NB4 (cell line): ENCODE measurements around the gene WTAP.
"Not testable (repeated sequence)": the region's sequence is repeated elsewhere in the genome, so short reads cannot be mapped to it uniquely, and the experiment has no call there.

Source experiments
- CTCF ChIP-seq: IDR thresholded peaks from one replicate; pipeline ENCODE4 v1.5.1; 2012; ENCODE audit warnings: low read depth, low read length
- MAX ChIP-seq: IDR thresholded peaks from 2 replicates; pipeline ENCODE4 v1.6.1; 2011; ENCODE audit warnings: low read depth, low read length
- MYC ChIP-seq: IDR thresholded peaks from 2 replicates; pipeline ENCODE4 v1.6.1; 2011; ENCODE audit warnings: low read depth, low read length
- POLR2A ChIP-seq: IDR thresholded peaks from 2 replicates; pipeline ENCODE4 v1.6.1; 2011; ENCODE audit warnings: mild to moderate bottlenecking; ENCODE audit not compliant: insufficient read length; ENCODE audit errors: extremely low read depth

GRCh38 chr6:159732550-159732949 is 5.2 kb downstream of the WTAP start:
- not testable (repeated sequence) for TF ChIP-seq MYC, CTCF, POLR2A, MAX
